ENCODE data around the gene SLC16A1.

Gene SLC16A1

GRCh38 chr1:112985123-112985522 lies 29.1 kb upstream of the SLC16A1 start:
- H2AFZ ChIP-seq (ENCODE audit: low read depth, low read length): no peak overlapping the region
- H4K91ac ChIP-seq (ENCODE audit: low read length): no peak overlapping the region
- no peaks in the 10 kb centered on the region for H3K36me3 ChIP-seq (ENCODE audit: control insufficient read depth in 1 of 2, insufficient read depth in 2 of 2, low read depth in 1 of 2, low read length in 2 of 2)
- no peak overlapping the region for H3K14ac ChIP-seq (ENCODE audit: low read length in 2 of 2)
- no peak overlapping the region for H2BK120ac ChIP-seq (ENCODE audit: low read depth, low read length)
- no peak overlapping the region for H2AK5ac ChIP-seq (ENCODE audit: low read length, severe bottlenecking)
- H2BK15ac ChIP-seq (ENCODE audit: low read depth, poor library complexity, severe bottlenecking): no peak overlapping the region
- H3K27me3 ChIP-seq (ENCODE audit: control insufficient read depth in 1 of 2, insufficient read depth in 1 of 2, low read length in 2 of 2): no peaks in the 10 kb centered on the region
- no peak overlapping the region for H4K8ac ChIP-seq (ENCODE audit: low read length)
- no peak overlapping the region for H3K4ac ChIP-seq (ENCODE audit: low read depth in 1 of 2, low read length in 2 of 2)
- no peak overlapping the region for H3K4me3 ChIP-seq (ENCODE audit: insufficient read depth in 1 of 2, low read depth in 1 of 2, low read length in 2 of 2)
- H3K4me1 ChIP-seq (ENCODE audit: control insufficient read depth, insufficient read depth, low read depth, low read length): no peaks in the 10 kb centered on the region
- no peak overlapping the region for H2BK5ac ChIP-seq (ENCODE audit: low read depth, low read length, poor library complexity, severe bottlenecking)
- H3K9ac ChIP-seq (ENCODE audit: low read length): no peak overlapping the region
- 100% methylated on average over 1 of the region's 2 CpGs for WGBS
- H3K18ac ChIP-seq (ENCODE audit: low read depth in 1 of 2, low read length in 2 of 2): no peak overlapping the region
- H3K23ac ChIP-seq (ENCODE audit: low read length in 2 of 2): no peak overlapping the region
- H3K79me1 ChIP-seq (replicated peaks; ENCODE audit: low read length, poor library complexity, severe bottlenecking): peaks cover 6% of the 10 kb centered on the region
- no peaks in the 10 kb centered on the region for H3K9me3 ChIP-seq (ENCODE audit: control insufficient read depth, low read length)
- no peak overlapping the region for H3K27ac ChIP-seq (ENCODE audit: low read length, poor library complexity, severe bottlenecking)
- H3K4me2 ChIP-seq (ENCODE audit: low read length, poor library complexity, severe bottlenecking): no peak overlapping the region
- no peak overlapping the region for H2BK12ac ChIP-seq (ENCODE audit: low read length in 2 of 2)
- no peak for DNase-seq

GRCh38 chr1:112983537-112984131 lies 27.6 kb upstream of the SLC16A1 start:
- no peak for DNase-seq
- Histone ChIP-seq H2BK120ac (ENCODE audit: low read depth, low read length) (no peak overlapping the region), H4K8ac (ENCODE audit: low read length) (no peak overlapping the region), H2BK15ac (ENCODE audit: low read depth, poor library complexity, severe bottlenecking) (no peak overlapping the region), H3K27ac (ENCODE audit: low read length, poor library complexity, severe bottlenecking) (no peak overlapping the region), H3K36me3 (ENCODE audit: control insufficient read depth in 1 of 2, insufficient read depth in 2 of 2, low read depth in 1 of 2, low read length in 2 of 2) (no peaks in the 10 kb centered on the region), H3K4me1 (ENCODE audit: control insufficient read depth, insufficient read depth, low read depth, low read length) (no peaks in the 10 kb centered on the region), H3K18ac (ENCODE audit: low read depth in 1 of 2, low read length in 2 of 2) (no peak overlapping the region), H3K9ac (ENCODE audit: low read length) (no peak overlapping the region), H3K23ac (ENCODE audit: low read length in 2 of 2) (no peak overlapping the region), H3K4ac (ENCODE audit: low read depth in 1 of 2, low read length in 2 of 2) (no peak overlapping the region), H2AFZ (ENCODE audit: low read depth, low read length) (no peak overlapping the region), H4K91ac (ENCODE audit: low read length) (no peak overlapping the region), H3K79me1 (replicated peaks; ENCODE audit: low read length, poor library complexity, severe bottlenecking) (peaks cover 11% of the 10 kb centered on the region), H2BK12ac (ENCODE audit: low read length in 2 of 2) (no peak overlapping the region), H3K4me2 (ENCODE audit: low read length, poor library complexity, severe bottlenecking) (no peak overlapping the region), H3K4me3 (ENCODE audit: insufficient read depth in 1 of 2, low read depth in 1 of 2, low read length in 2 of 2) (no peak overlapping the region), H3K9me3 (ENCODE audit: control insufficient read depth, low read length) (no peaks in the 10 kb centered on the region), H2BK5ac (ENCODE audit: low read depth, low read length, poor library complexity, severe bottlenecking) (no peak overlapping the region), H2AK5ac (ENCODE audit: low read length, severe bottlenecking) (no peak overlapping the region), H3K27me3 (ENCODE audit: control insufficient read depth in 1 of 2, insufficient read depth in 1 of 2, low read length in 2 of 2) (no peaks in the 10 kb centered on the region), H3K14ac (ENCODE audit: low read length in 2 of 2) (no peak overlapping the region)
- 90% methylated on average over 2 of the region's 6 CpGs for WGBS

- no peak overlapping the region for H3K4me2 ChIP-seq (ENCODE audit: low read length, poor library complexity, severe bottlenecking)
- no peaks in the 10 kb centered on the region for H3K36me3 ChIP-seq (ENCODE audit: control insufficient read depth in 1 of 2, insufficient read depth in 2 of 2, low read depth in 1 of 2, low read length in 2 of 2)
- no peaks in the 10 kb centered on the region for H3K27me3 ChIP-seq (ENCODE audit: control insufficient read depth in 1 of 2, insufficient read depth in 1 of 2, low read length in 2 of 2)
- H3K79me1 ChIP-seq (replicated peaks; ENCODE audit: low read length, poor library complexity, severe bottlenecking): peaks cover 11% of the 10 kb centered on the region
- no peak overlapping the region for H4K91ac ChIP-seq (ENCODE audit: low read length)
- no peak overlapping the region for H3K4me3 ChIP-seq (ENCODE audit: insufficient read depth in 1 of 2, low read depth in 1 of 2, low read length in 2 of 2)
- no peak overlapping the region for H2BK15ac ChIP-seq (ENCODE audit: low read depth, poor library complexity, severe bottlenecking)
- H4K8ac ChIP-seq (ENCODE audit: low read length): no peak overlapping the region
- no peak overlapping the region for H2BK5ac ChIP-seq (ENCODE audit: low read depth, low read length, poor library complexity, severe bottlenecking)
- H3K18ac ChIP-seq (ENCODE audit: low read depth in 1 of 2, low read length in 2 of 2): no peak overlapping the region
- 88% methylated on average over 5 of the region's 5 CpGs for WGBS
- H3K4me1 ChIP-seq (ENCODE audit: control insufficient read depth, insufficient read depth, low read depth, low read length): no peaks in the 10 kb centered on the region
- no peak overlapping the region for H3K27ac ChIP-seq (ENCODE audit: low read length, poor library complexity, severe bottlenecking)
- H3K9me3 ChIP-seq (ENCODE audit: control insufficient read depth, low read length): no peaks in the 10 kb centered on the region
- no peak overlapping the region for H3K14ac ChIP-seq (ENCODE audit: low read length in 2 of 2)
- no peak overlapping the region for H2AK5ac ChIP-seq (ENCODE audit: low read length, severe bottlenecking)
- no peak overlapping the region for H2BK120ac ChIP-seq (ENCODE audit: low read depth, low read length)
- H2AFZ ChIP-seq (ENCODE audit: low read depth, low read length): no peak overlapping the region
- H3K9ac ChIP-seq (ENCODE audit: low read length): no peak overlapping the region
- DNase-seq: no peak
- no peak overlapping the region for H3K23ac ChIP-seq (ENCODE audit: low read length in 2 of 2)
- no peak overlapping the region for H2BK12ac ChIP-seq (ENCODE audit: low read length in 2 of 2)
- no peak overlapping the region for H3K4ac ChIP-seq (ENCODE audit: low read depth in 1 of 2, low read length in 2 of 2)
These were observed 27.0 kb upstream of the SLC16A1 start for GRCh38 chr1:112982853-112983536.

GRCh38 chr1:112982328-112982727 lies 26.3 kb upstream of the SLC16A1 start:
- H3K79me1 ChIP-seq (replicated peaks; ENCODE audit: low read length, poor library complexity, severe bottlenecking): peaks cover 11% of the 10 kb centered on the region
- no peak overlapping the region for H2BK5ac ChIP-seq (ENCODE audit: low read depth, low read length, poor library complexity, severe bottlenecking)
- H2AFZ ChIP-seq (ENCODE audit: low read depth, low read length): no peak overlapping the region
- H3K9me3 ChIP-seq (ENCODE audit: control insufficient read depth, low read length): no peaks in the 10 kb centered on the region
- WGBS: 100% methylated on average over 1 of the region's 2 CpGs
- no peak overlapping the region for H2BK120ac ChIP-seq (ENCODE audit: low read depth, low read length)
- H3K27ac ChIP-seq (ENCODE audit: low read length, poor library complexity, severe bottlenecking): no peak overlapping the region
- no peak overlapping the region for H3K23ac ChIP-seq (ENCODE audit: low read length in 2 of 2)
- no peak overlapping the region for H2BK15ac ChIP-seq (ENCODE audit: low read depth, poor library complexity, severe bottlenecking)
- H3K4ac ChIP-seq (ENCODE audit: low read depth in 1 of 2, low read length in 2 of 2): no peak overlapping the region
- no peak overlapping the region for H3K4me3 ChIP-seq (ENCODE audit: insufficient read depth in 1 of 2, low read depth in 1 of 2, low read length in 2 of 2)
- no peaks in the 10 kb centered on the region for H3K36me3 ChIP-seq (ENCODE audit: control insufficient read depth in 1 of 2, insufficient read depth in 2 of 2, low read depth in 1 of 2, low read length in 2 of 2)
- no peak for DNase-seq
- H2AK5ac ChIP-seq (ENCODE audit: low read length, severe bottlenecking): no peak overlapping the region
- H4K8ac ChIP-seq (ENCODE audit: low read length): no peak overlapping the region
- H3K27me3 ChIP-seq (ENCODE audit: control insufficient read depth in 1 of 2, insufficient read depth in 1 of 2, low read length in 2 of 2): no peaks in the 10 kb centered on the region
- H3K14ac ChIP-seq (ENCODE audit: low read length in 2 of 2): no peak overlapping the region
- no peaks in the 10 kb centered on the region for H3K4me1 ChIP-seq (ENCODE audit: control insufficient read depth, insufficient read depth, low read depth, low read length)
- no peak overlapping the region for H2BK12ac ChIP-seq (ENCODE audit: low read length in 2 of 2)
- H4K91ac ChIP-seq (ENCODE audit: low read length): no peak overlapping the region
- no peak overlapping the region for H3K18ac ChIP-seq (ENCODE audit: low read depth in 1 of 2, low read length in 2 of 2)
- H3K4me2 ChIP-seq (ENCODE audit: low read length, poor library complexity, severe bottlenecking): no peak overlapping the region
- no peak overlapping the region for H3K9ac ChIP-seq (ENCODE audit: low read length)
